ENCODE measurements around the gene PARP9.
A peak's percentile ranks its signal among the peaks of the same experiment; 100 is the strongest.
"Not testable (repeated sequence)": the region's sequence is repeated elsewhere in the genome, so short reads cannot be mapped to it uniquely, and the experiment has no call there.

The PARP9 gene

GRCh38 chr3:122519693-122520092 is 44.4 kb downstream of the PARP9 start:
- Mint-ChIP-seq H3K9me3 (no peaks in the 10 kb centered on the region), H3K4me1 (ENCODE audit: low read depth) (peaks cover 5% of the 10 kb centered on the region), H3K27ac (no peak overlapping the region)

DNA sequence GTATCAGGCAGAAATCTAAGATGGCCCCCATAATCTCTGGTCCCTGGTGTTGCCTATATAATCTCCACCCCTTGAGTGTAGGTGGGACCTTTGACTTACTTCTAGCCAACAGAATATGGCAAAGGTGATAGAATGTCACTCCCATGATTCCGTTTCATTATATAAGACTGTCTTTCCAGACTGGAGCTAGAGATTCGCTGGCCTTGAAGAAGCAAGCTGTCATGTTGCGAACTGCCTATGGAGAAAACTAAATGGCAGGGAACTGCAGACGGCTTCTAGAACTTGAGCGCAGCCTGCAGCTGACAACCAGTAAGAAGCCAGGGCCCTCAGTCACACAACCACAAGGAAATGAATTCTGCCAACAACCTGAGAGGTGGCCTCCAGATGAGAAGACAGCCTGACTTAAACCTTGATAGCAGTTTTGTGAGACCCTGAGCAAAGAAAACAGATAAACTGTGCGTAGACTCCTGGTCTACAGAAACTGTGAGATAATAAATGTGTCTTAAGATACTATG is 47.2 kb downstream of the PARP9 start:
- H3K4me1 Mint-ChIP-seq (ENCODE audit: low read depth) = peaks cover 14% of the 10 kb centered on the region
- H3K27ac Mint-ChIP-seq = no peak overlapping the region
- H3K27me3 Mint-ChIP-seq (ENCODE audit: low read depth) = no peaks in the 10 kb centered on the region
- no peaks in the 10 kb centered on the region for H3K9me3 Mint-ChIP-seq
- H3K4me3 Mint-ChIP-seq = no peak overlapping the region
- H3K36me3 Mint-ChIP-seq (ENCODE audit: low read depth) = peaks cover 4% of the 10 kb centered on the region

More at GRCh38 chr3:122519693-122520092, 44.4 kb downstream of the PARP9 start:
- Mint-ChIP-seq H3K4me3 (no peak overlapping the region), H3K27me3 (ENCODE audit: low read depth) (no peaks in the 10 kb centered on the region), H3K36me3 (ENCODE audit: low read depth) (peaks cover 5% of the 10 kb centered on the region)

GRCh38 chr3:122515870-122516269 is 48.2 kb downstream of the PARP9 start:
- Mint-ChIP-seq H3K27me3 (ENCODE audit: low read depth) (no peaks in the 10 kb centered on the region), H3K9me3 (no peaks in the 10 kb centered on the region), H3K27ac (no peak overlapping the region), H3K4me1 (ENCODE audit: low read depth) (peaks cover 19% of the 10 kb centered on the region), H3K4me3 (no peak overlapping the region), H3K36me3 (ENCODE audit: low read depth) (peaks cover 6% of the 10 kb centered on the region)

GRCh38 chr3:122515020-122515468 is 49.1 kb downstream of the PARP9 start:
- H3K4me1 Mint-ChIP-seq (ENCODE audit: low read depth) = peaks cover 19% of the 10 kb centered on the region
- H3K27ac Mint-ChIP-seq = peak overlapping the region; percentile 67
- H3K36me3 Mint-ChIP-seq (ENCODE audit: low read depth) = peaks cover 3% of the 10 kb centered on the region
- peak overlapping the region; percentile 87 for H3K4me3 Mint-ChIP-seq
- no peaks in the 10 kb centered on the region for H3K9me3 Mint-ChIP-seq
- H3K27me3 Mint-ChIP-seq (ENCODE audit: low read depth) = no peaks in the 10 kb centered on the region

- Mint-ChIP-seq H3K4me1 (ENCODE audit: low read depth) (peaks cover 19% of the 10 kb centered on the region), H3K27ac (peak within 1 kb of the TSS; percentile 82), H3K9me3 (no peaks in the 10 kb centered on the region), H3K36me3 (ENCODE audit: low read depth) (peaks cover 9% of the 10 kb centered on the region), H3K4me3 (peak within 1 kb of the TSS; percentile 87), H3K27me3 (ENCODE audit: low read depth) (no peaks in the 10 kb centered on the region)
These were observed 49.7 kb downstream of the PARP9 start, which contains the start of gene KPNA1 for GRCh38 chr3:122514123-122515019. Gene KPNA1, minus strand, starts transcription at chr3:122514939. Its CDS starts 18,374 bp downstream, at chr3:122496565.

DNA sequence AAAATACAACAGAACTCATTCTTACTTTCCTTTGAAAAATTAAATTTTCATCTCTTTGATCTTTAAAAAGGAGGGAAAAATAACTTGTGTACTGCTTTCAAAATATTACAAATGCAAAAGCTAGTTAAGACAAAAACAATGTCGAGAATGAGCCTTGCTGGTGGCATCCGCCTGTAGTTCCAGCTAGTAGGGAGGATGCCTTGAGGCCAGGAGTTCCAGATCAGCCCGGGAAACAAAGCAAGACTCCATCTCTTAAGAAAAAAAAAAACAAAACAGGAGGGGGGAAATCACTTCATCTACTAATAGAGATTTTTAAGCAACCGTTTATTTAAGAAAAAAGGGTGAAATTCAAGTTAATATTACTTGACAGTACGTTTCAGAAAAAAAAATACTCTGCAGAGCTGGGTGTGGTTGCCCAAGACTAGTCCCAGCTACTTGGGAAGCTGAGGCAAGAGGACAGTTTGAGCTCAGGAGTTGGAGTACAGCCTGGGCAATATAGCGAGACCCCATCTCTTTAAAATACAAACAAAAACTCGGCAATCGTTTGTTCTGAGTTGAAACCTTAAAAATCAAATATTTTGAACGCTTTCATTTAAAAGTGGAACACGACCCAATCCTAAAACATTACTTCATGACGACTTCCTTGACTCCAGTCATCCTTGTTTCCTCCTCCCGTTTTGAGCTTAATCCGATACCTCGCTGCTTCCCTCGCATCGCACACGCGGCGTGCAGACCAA is 50.5 kb downstream of the PARP9 start:
- H3K9me3 Mint-ChIP-seq = no peaks in the 10 kb centered on the region
- peak overlapping the region; percentile 82 for H3K27ac Mint-ChIP-seq
- peaks cover 23% of the 10 kb centered on the region for H3K4me1 Mint-ChIP-seq (ENCODE audit: low read depth)
- H3K27me3 Mint-ChIP-seq (ENCODE audit: low read depth) = no peaks in the 10 kb centered on the region
- H3K36me3 Mint-ChIP-seq (ENCODE audit: low read depth) = peaks cover 12% of the 10 kb centered on the region
- peak overlapping the region; percentile 87 for H3K4me3 Mint-ChIP-seq

GRCh38 chr3:122512284-122512683 is 51.8 kb downstream of the PARP9 start:
- Mint-ChIP-seq H3K36me3 (ENCODE audit: low read depth) (peaks cover 13% of the 10 kb centered on the region), H3K9me3 (no peaks in the 10 kb centered on the region), H3K4me3 (no peak overlapping the region), H3K4me1 (ENCODE audit: low read depth) (peaks cover 29% of the 10 kb centered on the region), H3K27ac (no peak overlapping the region), H3K27me3 (ENCODE audit: low read depth) (no peaks in the 10 kb centered on the region)

DNA sequence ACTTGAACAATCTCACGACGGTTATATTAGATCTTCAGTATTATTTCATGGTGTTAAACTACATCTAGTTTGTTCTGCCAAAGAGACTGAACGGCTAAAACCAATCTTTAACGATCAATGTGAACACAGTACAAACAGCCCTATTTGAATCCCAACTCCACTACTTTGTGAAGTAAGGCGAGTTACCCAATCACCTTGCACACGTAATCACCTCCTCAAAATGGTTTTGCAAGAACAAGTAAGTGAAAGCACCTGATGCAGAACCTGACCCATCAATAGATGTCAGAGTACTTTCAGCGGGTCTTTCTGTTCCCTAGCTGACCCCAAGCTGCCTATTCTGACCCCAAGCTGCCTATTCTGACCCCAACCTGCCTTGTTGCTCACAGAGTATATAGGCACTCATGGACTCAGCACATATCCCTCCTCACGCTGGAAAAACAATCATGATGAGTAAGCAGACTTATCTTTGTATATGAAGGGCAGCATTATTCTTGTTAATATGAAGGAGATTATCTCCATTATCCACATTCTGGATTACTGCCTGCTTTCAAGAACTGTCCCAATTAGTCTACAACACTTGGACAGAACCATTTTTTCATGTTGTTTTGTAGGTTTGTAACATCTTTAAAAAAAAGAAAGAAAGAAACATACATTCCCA is 53.1 kb downstream of the PARP9 start:
- Mint-ChIP-seq H3K27me3 (ENCODE audit: low read depth) (no peaks in the 10 kb centered on the region), H3K36me3 (ENCODE audit: low read depth) (peaks cover 13% of the 10 kb centered on the region), H3K4me3 (no peak overlapping the region), H3K9me3 (no peaks in the 10 kb centered on the region), H3K27ac (no peak overlapping the region), H3K4me1 (ENCODE audit: low read depth) (peaks cover 29% of the 10 kb centered on the region)

DNA sequence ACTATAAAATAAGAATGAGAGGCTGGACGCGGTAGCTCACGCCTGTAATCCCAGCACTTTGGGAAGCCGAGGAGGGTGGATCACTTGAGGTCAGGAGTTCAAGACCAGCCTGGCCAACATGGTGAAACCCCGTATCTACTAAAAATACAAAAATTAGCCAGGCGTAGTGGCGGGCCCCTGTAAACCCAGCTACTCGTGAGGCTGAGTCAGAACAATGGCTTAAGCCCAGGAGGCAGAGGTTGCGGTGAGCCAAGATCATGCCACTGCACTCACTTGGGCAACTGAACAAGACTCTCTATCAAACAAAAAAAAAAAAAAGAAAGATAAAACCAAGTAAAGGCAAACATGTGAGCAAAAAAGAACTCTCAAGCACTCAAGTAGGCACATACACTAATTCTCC is 55.2 kb downstream of the PARP9 start:
- not testable (repeated sequence) for H3K27me3 Mint-ChIP-seq (ENCODE audit: low read depth); H3K9me3 Mint-ChIP-seq; H3K27ac Mint-ChIP-seq; H3K4me3 Mint-ChIP-seq
- Mint-ChIP-seq H3K36me3 (ENCODE audit: low read depth) (peaks cover 17% of the 10 kb centered on the region), H3K4me1 (ENCODE audit: low read depth) (peaks cover 31% of the 10 kb centered on the region)

DNA sequence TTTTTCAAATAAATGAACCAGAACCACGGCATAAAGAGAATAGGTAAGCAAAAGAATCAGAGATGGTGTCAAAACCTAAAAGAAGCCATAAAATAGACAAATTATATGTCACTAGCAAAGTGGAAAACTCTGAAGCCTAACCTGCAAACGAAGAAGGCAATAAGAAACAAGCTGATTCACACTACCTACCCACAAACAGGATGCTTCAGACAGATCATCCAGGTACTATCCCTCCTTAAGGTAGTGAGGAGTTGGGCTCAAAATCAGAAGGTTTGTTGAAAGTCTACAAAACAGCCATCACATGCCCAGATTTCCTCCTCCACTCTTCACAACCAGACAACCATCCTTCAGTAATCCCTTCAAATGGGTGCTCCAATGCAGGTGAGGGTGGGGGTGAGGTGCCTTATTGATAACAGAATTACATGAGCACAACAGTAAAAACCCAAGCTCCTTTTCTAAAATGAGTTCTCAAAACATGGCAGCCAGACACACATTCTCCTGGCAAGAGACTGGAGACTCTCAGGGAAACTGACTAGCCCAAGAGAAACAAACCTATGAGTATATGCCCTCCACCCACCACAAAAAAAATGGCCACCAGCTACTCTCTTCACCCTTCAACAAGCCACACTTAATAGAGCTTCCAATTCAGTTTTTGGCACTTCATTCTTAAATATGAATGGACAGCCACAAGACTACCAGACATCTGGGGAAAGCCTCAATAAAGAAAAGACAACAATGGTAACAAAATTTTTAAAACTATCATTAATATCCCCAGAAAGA is 55.8 kb downstream of the PARP9 start:
- Mint-ChIP-seq H3K9me3 (no peaks in the 10 kb centered on the region), H3K36me3 (ENCODE audit: low read depth) (peaks cover 16% of the 10 kb centered on the region), H3K4me1 (ENCODE audit: low read depth) (peaks cover 28% of the 10 kb centered on the region), H3K27me3 (ENCODE audit: low read depth) (no peaks in the 10 kb centered on the region), H3K4me3 (no peak overlapping the region), H3K27ac (no peak overlapping the region)

DNA sequence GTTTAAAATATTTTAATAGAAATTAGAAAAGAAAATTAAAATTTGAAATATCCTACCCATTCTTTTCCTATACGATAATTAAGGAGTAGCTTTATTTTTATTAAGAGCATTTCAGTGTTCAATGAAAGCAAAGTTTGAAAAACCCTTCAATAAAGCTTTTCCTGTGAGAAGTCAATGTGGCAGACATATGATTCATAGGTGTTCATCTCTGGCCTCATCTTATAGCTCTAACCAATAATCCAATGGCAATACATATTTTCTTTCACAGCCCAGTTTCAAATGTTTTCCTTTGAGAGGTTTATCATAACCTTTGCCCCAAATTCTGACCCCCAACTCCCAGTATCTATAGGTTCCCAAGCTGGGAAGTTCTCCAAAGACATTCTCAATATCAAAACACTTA is 57.6 kb downstream of the PARP9 start:
- Mint-ChIP-seq H3K4me1 (ENCODE audit: low read depth) (peaks cover 25% of the 10 kb centered on the region), H3K27me3 (ENCODE audit: low read depth) (no peaks in the 10 kb centered on the region), H3K36me3 (ENCODE audit: low read depth) (peaks cover 17% of the 10 kb centered on the region), H3K9me3 (no peaks in the 10 kb centered on the region), H3K4me3 (no peak overlapping the region), H3K27ac (no peak overlapping the region)

- H3K9me3 Mint-ChIP-seq = no peaks in the 10 kb centered on the region
- H3K4me1 Mint-ChIP-seq (ENCODE audit: low read depth) = peaks cover 25% of the 10 kb centered on the region
- H3K27ac Mint-ChIP-seq = no peak overlapping the region
- peaks cover 16% of the 10 kb centered on the region for H3K36me3 Mint-ChIP-seq (ENCODE audit: low read depth)
- no peak overlapping the region for H3K4me3 Mint-ChIP-seq
- H3K27me3 Mint-ChIP-seq (ENCODE audit: low read depth) = no peaks in the 10 kb centered on the region
These were observed 58.4 kb downstream of the PARP9 start for GRCh38 chr3:122505676-122506075.

DNA sequence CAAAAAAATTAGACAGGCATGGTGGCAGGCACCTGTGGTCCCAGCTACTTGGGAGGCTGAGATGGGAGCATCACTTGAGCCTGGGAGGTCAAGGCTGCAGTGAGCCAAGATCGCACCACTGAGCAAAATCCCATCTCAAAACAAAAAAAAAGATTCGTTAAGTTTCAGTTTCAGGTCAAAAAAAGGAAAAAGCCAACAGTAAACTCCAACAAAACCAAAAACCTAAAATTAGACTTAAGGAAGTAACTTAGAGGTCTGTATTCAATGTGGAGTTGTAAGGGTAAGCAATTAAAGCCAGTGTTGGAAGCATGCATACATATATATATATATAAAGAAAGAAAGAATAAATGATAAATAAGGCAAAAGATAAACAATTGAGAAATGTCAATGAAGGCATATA is 61.2 kb downstream of the PARP9 start:
- H3K4me3 Mint-ChIP-seq = no peak overlapping the region
- no peak overlapping the region for H3K27ac Mint-ChIP-seq
- H3K36me3 Mint-ChIP-seq (ENCODE audit: low read depth) = peaks cover 9% of the 10 kb centered on the region
- H3K4me1 Mint-ChIP-seq (ENCODE audit: low read depth) = peaks cover 26% of the 10 kb centered on the region
- peaks cover 3% of the 10 kb centered on the region for H3K27me3 Mint-ChIP-seq (ENCODE audit: low read depth)
- no peaks in the 10 kb centered on the region for H3K9me3 Mint-ChIP-seq

GRCh38 chr3:122502139-122502538 is 62.0 kb downstream of the PARP9 start:
- Mint-ChIP-seq H3K4me3 (no peak overlapping the region), H3K27ac (no peak overlapping the region), H3K27me3 (ENCODE audit: low read depth) (peaks cover 3% of the 10 kb centered on the region), H3K9me3 (no peaks in the 10 kb centered on the region), H3K4me1 (ENCODE audit: low read depth) (peaks cover 32% of the 10 kb centered on the region), H3K36me3 (ENCODE audit: low read depth) (peaks cover 9% of the 10 kb centered on the region)

All from T-helper 1 cell treated with Interleukin-12 subunit alpha and Interleukin-12 subunit beta and Interleukin-4 antibody, amounts not matched to agents 30 μg/mL and 1 μg/mL, for 36 hours (primary cell).